ENCODE data around the gene MACF1.

DNA sequence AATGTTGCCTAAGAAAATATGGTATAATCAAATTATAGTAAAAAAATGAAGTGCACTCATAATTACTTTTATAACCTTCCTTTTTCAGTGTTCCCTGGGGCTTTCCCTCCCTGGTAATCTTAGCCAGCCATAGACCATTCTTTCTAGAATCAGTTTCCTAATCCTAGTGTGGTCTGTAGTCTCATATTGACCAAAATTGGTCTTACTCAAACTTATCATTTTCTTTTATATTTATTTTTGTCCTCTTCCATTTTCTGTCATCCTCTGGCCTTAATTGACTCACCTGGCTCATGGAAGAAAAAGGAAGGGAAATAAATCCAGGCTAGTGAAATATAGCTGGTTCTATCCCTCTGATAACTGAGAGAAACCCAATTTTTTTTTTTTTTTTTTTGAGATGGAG lies 216.0 kb downstream of the MACF1 start:
- TF ChIP-seq, protein P1, sequence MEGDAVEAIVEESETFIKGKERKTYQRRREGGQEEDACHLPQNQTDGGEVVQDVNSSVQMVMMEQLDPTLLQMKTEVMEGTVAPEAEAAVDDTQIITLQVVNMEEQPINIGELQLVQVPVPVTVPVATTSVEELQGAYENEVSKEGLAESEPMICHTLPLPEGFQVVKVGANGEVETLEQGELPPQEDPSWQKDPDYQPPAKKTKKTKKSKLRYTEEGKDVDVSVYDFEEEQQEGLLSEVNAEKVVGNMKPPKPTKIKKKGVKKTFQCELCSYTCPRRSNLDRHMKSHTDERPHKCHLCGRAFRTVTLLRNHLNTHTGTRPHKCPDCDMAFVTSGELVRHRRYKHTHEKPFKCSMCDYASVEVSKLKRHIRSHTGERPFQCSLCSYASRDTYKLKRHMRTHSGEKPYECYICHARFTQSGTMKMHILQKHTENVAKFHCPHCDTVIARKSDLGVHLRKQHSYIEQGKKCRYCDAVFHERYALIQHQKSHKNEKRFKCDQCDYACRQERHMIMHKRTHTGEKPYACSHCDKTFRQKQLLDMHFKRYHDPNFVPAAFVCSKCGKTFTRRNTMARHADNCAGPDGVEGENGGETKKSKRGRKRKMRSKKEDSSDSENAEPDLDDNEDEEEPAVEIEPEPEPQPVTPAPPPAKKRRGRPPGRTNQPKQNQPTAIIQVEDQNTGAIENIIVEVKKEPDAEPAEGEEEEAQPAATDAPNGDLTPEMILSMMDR (IDR thresholded peaks at IDR 0.05 in 4 of 5, conservative IDR thresholded peaks at IDR 0.05 in 1 of 5) = no peak
- no peak for TF ChIP-seq POLR2A (IDR thresholded peaks at IDR 0.05)

Measured in gastrocnemius medialis (tissue), 4 donors.